Erythroblast (primary cell): ENCODE results near the gene CLEC2L.

ENCODE experiments used
- GATA1 ChIP-seq: IDR thresholded peaks from 2 replicates; pipeline ENCODE4 v1.6.1; 2011; ENCODE audit warnings: low read depth, mild to moderate bottlenecking, control low read depth, low read length, moderate library complexity
- POLR2A ChIP-seq: IDR thresholded peaks from 2 replicates; pipeline ENCODE4 v1.6.1; 2011; ENCODE audit warnings: mild to moderate bottlenecking, low read length

DNA sequence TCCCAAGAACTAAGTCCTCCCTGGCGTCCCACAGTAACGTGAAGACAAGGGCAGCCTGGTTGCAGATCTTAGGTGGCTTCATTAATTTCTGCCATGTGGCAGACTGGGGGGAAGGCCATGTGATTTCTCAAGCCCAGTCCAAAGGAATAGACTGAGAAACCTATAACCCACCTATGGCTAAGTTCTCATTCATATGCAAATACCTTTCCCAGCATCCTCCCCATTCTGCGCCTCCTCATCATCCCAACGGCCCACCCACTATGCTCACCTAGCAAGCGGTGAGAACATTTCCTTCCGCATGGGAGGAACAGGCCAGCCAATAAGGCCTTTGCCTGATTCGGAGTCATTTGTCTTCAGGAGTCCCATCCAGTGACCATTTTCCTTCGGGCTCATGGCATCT lies 8.2 kb upstream of the CLEC2L start:
- TF ChIP-seq POLR2A (no peak), GATA1 (no peak)
